Neuronal stem cell (in vitro differentiated cells): ENCODE measurements around the gene SORD.

ENCODE experiments used
- DNase-seq: peaks from one replicate; pipeline ENCODE4 v3.0.0-alpha.2; 2013; ENCODE audit warnings: low spot score
- H2AFZ ChIP-seq: one replicate; pipeline ENCODE4 v1.6.1; 2013; ENCODE audit warnings: mild to moderate bottlenecking, low read length, inconsistent platforms
- H2AK5ac ChIP-seq: 2 replicates; pipeline ENCODE4 v1.6.1; 2013; ENCODE audit warnings: low read depth, mild to moderate bottlenecking, inconsistent platforms, low read length, moderate library complexity, mixed read lengths
- H2BK120ac ChIP-seq: 2 replicates; pipeline ENCODE4 v1.6.1; 2013; ENCODE audit warnings: low read depth, mild to moderate bottlenecking, inconsistent platforms, low read length, moderate library complexity, mixed read lengths
- H2BK12ac ChIP-seq: one replicate; pipeline ENCODE4 v1.6.1; 2013; ENCODE audit warnings: low read length, inconsistent platforms
- H2BK15ac ChIP-seq: 2 replicates; pipeline ENCODE4 v1.6.1; 2013; ENCODE audit warnings: mild to moderate bottlenecking, low read length, inconsistent platforms, mixed read lengths
- H2BK5ac ChIP-seq: one replicate; pipeline ENCODE4 v1.6.1; 2013; ENCODE audit warnings: inconsistent platforms, mild to moderate bottlenecking, low read length, moderate library complexity
- H3K14ac ChIP-seq: one replicate; pipeline ENCODE4 v1.6.1; 2013; ENCODE audit warnings: low read length, inconsistent platforms
- H3K18ac ChIP-seq: 2 replicates; pipeline ENCODE4 v1.6.1; 2013; ENCODE audit warnings: low read length, inconsistent platforms
- H3K23ac ChIP-seq: 2 replicates; pipeline ENCODE4 v1.6.1; 2013; ENCODE audit warnings: low read depth, mild to moderate bottlenecking, mixed read lengths, low read length, inconsistent platforms; ENCODE audit not compliant: poor library complexity
- H3K27ac ChIP-seq: replicated peaks from 3 replicates; pipeline ENCODE4 v1.5.1; 2013; ENCODE audit warnings: low read length, inconsistent platforms
- H3K27me3 ChIP-seq, 3 experiments: 2 replicates each; pipeline ENCODE4 v1.6.1; 2013; ENCODE audit warnings: low read length in 3 of 3, mild to moderate bottlenecking in 2 of 3, inconsistent platforms in 1 of 3, low read depth in 1 of 3, mixed read lengths in 1 of 3, moderate library complexity in 1 of 3; ENCODE audit not compliant: control insufficient read depth in 3 of 3, insufficient read depth in 3 of 3
- H3K36me3 ChIP-seq, 2 donors: replicated peaks in 1 of 2; 2 replicates each; pipeline ENCODE4 v1.6.1; 2013; ENCODE audit warnings: low read length in 2 of 2; ENCODE audit not compliant: control insufficient read depth in 2 of 2, insufficient read depth in 2 of 2
- H3K4ac ChIP-seq: 2 replicates; pipeline ENCODE4 v1.6.1; 2013; ENCODE audit warnings: inconsistent platforms, mild to moderate bottlenecking, low read length, moderate library complexity
- H3K4me1 ChIP-seq, 2 donors: 1 replicate in 1 of 2; 2 replicates in 1 of 2; pipeline ENCODE4 v1.6.1; 2013; ENCODE audit warnings: low read length in 2 of 2, low read depth in 1 of 2; ENCODE audit not compliant: control insufficient read depth in 2 of 2, insufficient read depth in 1 of 2
- H3K4me2 ChIP-seq: one replicate; pipeline ENCODE4 v1.6.1; 2013; ENCODE audit warnings: mild to moderate bottlenecking, low read length, inconsistent platforms; ENCODE audit not compliant: insufficient read depth, poor library complexity, severe bottlenecking
- H3K4me3 ChIP-seq, 2 donors: 2 replicates each; pipeline ENCODE4 v1.5.1; 2013; ENCODE audit warnings: low read length in 2 of 2, mild to moderate bottlenecking in 2 of 2, inconsistent platforms in 1 of 2, moderate library complexity in 1 of 2
- H3K79me1 ChIP-seq: one replicate; pipeline ENCODE4 v1.6.1; 2013; ENCODE audit warnings: low read depth, mild to moderate bottlenecking, inconsistent platforms, low read length, moderate library complexity
- H3K9ac ChIP-seq: one replicate; pipeline ENCODE4 v1.6.1; 2013; ENCODE audit warnings: mild to moderate bottlenecking, low read depth, low read length, inconsistent platforms; ENCODE audit not compliant: poor library complexity
- H3K9me3 ChIP-seq, 2 donors: replicated peaks in 1 of 2; 2 replicates each; pipeline versions ENCODE3 to v1.6.1; 2013; ENCODE audit warnings: low read length in 2 of 2, mild to moderate bottlenecking in 2 of 2, inconsistent platforms in 1 of 2, low read depth in 1 of 2, mixed read lengths in 1 of 2, moderate library complexity in 1 of 2; ENCODE audit not compliant: control insufficient read depth in 2 of 2, insufficient read depth in 1 of 2
- H4K8ac ChIP-seq: one replicate; pipeline ENCODE4 v1.6.1; 2013; ENCODE audit warnings: low read depth, mild to moderate bottlenecking, inconsistent platforms, low read length, moderate library complexity
- H4K91ac ChIP-seq: one replicate; pipeline ENCODE4 v1.6.1; 2013; ENCODE audit warnings: low read length, low read depth, mild to moderate bottlenecking, inconsistent platforms; ENCODE audit not compliant: poor library complexity
- WGBS, 2 donors: extraction: QIAGEN DNeasy Blood & Tissue Kit; methylation state at CpG; one replicate each; pipeline ENCODE4 v1.1.7; 2013; ENCODE audit warnings: missing lambda C conversion rate in 2 of 2, mixed read lengths in 1 of 2; ENCODE audit not compliant: insufficient read length in 2 of 2, insufficient replicate concordance in 1 of 2; ENCODE audit errors: extremely low coverage in 2 of 2; 5-methylcytosine and 5-hydroxymethylcytosine counted together

Gene SORD

DNA sequence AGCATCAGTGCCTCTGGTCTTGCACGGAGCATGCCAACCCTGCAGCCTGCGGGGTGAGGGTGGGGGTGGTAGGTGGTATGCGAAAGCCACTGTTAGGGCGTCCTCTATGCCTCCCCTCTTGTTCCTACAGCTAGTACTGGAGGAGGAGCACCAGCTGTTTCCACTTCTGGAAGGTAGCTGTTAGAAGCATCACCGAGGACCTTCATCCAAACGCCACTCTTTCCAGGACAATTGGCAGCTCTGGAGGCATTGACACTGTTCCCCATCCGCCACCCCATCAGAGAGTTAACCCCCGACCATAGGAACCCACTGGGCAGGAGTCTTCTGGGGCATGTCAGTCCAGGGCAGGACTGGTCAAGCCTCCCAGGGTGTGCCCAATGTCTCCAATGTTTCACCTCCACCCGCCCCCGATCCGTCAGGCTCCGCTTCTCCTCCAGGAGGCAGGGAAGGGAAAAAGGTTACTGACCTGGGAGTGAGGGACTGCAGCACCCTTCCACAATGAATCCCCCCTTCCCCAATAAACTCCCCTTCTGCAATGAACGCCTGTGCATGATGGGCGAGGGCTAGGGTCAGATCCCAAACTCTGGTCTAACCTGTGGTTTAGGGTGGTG is 90.5 kb downstream of the SORD start:
- Histone ChIP-seq H2AFZ (no peak overlapping the region), H4K91ac (no peak overlapping the region), H2BK15ac (peak overlapping the region; percentile 39), H4K8ac (no peak overlapping the region), H2BK120ac (no peak overlapping the region), H3K9ac (no peak overlapping the region), H3K4me2 (peak overlapping the region; percentile 0), H3K27ac (no peak overlapping the region), H3K27me3 (peaks cover 69 to 89% (median 86%) of the 10 kb centered on the region in 3 experiments), H3K36me3 (no peaks in the 10 kb centered on the region), H3K14ac (peak overlapping the region; percentile 63), H3K18ac (no peak overlapping the region), H3K9me3 (peaks cover 0 to 3% of the 10 kb centered on the region in 2 donors), H3K79me1 (no peaks in the 10 kb centered on the region), H3K4me3 (no peak overlapping the region), H2BK5ac (no peak overlapping the region), H3K4me1 (peaks cover 4 to 22% of the 10 kb centered on the region in 2 donors), H2BK12ac (no peak overlapping the region), H3K23ac (peak overlapping the region; percentile 80), H2AK5ac (peak overlapping the region; percentile 81), H3K4ac (no peak overlapping the region)
- WGBS, 2 donors = no CpG with 5 or more reads among the region's 14 CpGs
- no peak for DNase-seq

GRCh38 chr15:45114076-45114750 is 91.2 kb downstream of the SORD start, which contains the start of the genes DUOX2 and DUOXA2:
Gene DUOX2 (minus strand): TSS chr15:45114172. CDS start chr15:45113411, 761 bp downstream.
Gene DUOXA2 (plus strand): TSS chr15:45114326. CDS start chr15:45114606, 280 bp downstream.
- no peak within 1 kb of the TSS for H2BK120ac ChIP-seq
- H3K4me2 ChIP-seq = peak within 1 kb of the TSS; percentile 31
- no peaks in the 10 kb centered on the region for H3K36me3 ChIP-seq
- peaks cover 0 to 3% of the 10 kb centered on the region in 2 donors for H3K9me3 ChIP-seq
- H2BK5ac ChIP-seq = no peak within 1 kb of the TSS
- H3K79me1 ChIP-seq = no peaks in the 10 kb centered on the region
- H3K4me3 ChIP-seq = no peak within 1 kb of the TSS
- peak within 1 kb of the TSS; percentile 75 for H2AFZ ChIP-seq
- no peak within 1 kb of the TSS for H4K91ac ChIP-seq
- H4K8ac ChIP-seq = no peak within 1 kb of the TSS
- H3K4ac ChIP-seq = no peak within 1 kb of the TSS
- H2BK15ac ChIP-seq = peak within 1 kb of the TSS; percentile 39
- peak within 1 kb of the TSS; percentile 85 for H3K18ac ChIP-seq
- H3K23ac ChIP-seq = peak within 1 kb of the TSS; percentile 80
- no peak for DNase-seq
- no CpG with 5 or more reads among the region's 42 CpGs for WGBS, 2 donors
- H2AK5ac ChIP-seq = peak within 1 kb of the TSS; percentile 81
- H3K9ac ChIP-seq = no peak within 1 kb of the TSS
- peaks cover 4 to 22% of the 10 kb centered on the region in 2 donors for H3K4me1 ChIP-seq
- H3K27ac ChIP-seq = no peak within 1 kb of the TSS
- H2BK12ac ChIP-seq = peak within 1 kb of the TSS; percentile 65
- H3K27me3 ChIP-seq = peaks cover 67 to 87% (median 85%) of the 10 kb centered on the region in 3 experiments
- H3K14ac ChIP-seq = peak within 1 kb of the TSS; percentile 76

DNA sequence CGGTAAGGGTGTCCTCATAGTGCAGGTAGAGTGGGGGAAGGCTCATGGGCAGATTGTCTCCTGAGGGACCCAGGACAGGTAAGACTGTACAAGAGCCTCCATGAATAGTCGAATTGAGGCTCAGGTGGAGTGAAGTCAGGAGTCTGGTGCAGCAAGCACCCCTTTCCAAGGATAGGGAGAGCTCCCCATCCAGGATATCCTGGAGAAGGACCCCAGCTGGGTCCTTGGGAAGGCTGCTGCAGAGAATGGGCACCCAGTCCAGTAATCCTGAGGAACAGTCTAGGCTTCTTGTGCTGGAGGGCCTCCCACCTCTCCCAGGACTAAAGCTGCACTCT is 91.7 kb downstream of the SORD start:
- H3K4ac ChIP-seq = no peak overlapping the region
- DNase-seq = no peak
- H3K4me3 ChIP-seq = no peak overlapping the region
- H3K9ac ChIP-seq = no peak overlapping the region
- H2BK5ac ChIP-seq = no peak overlapping the region
- WGBS, 2 donors = no CpG with 5 or more reads among the region's 2 CpGs
- H3K27ac ChIP-seq = no peak overlapping the region
- no peaks in the 10 kb centered on the region for H3K36me3 ChIP-seq
- no peak overlapping the region for H2BK15ac ChIP-seq
- H3K4me1 ChIP-seq = peaks cover 4 to 22% of the 10 kb centered on the region in 2 donors
- no peak overlapping the region for H2BK120ac ChIP-seq
- peak overlapping the region; percentile 72 for H2AFZ ChIP-seq
- H2AK5ac ChIP-seq = no peak overlapping the region
- no peak overlapping the region for H2BK12ac ChIP-seq
- H3K23ac ChIP-seq = peak overlapping the region; percentile 8
- H3K9me3 ChIP-seq = peaks cover 0 to 3% of the 10 kb centered on the region in 2 donors
- no peak overlapping the region for H3K4me2 ChIP-seq
- no peak overlapping the region for H3K14ac ChIP-seq
- no peaks in the 10 kb centered on the region for H3K79me1 ChIP-seq
- no peak overlapping the region for H4K91ac ChIP-seq
- peak overlapping the region; percentile 11 for H3K18ac ChIP-seq
- H3K27me3 ChIP-seq = peaks cover 67 to 85% (median 83%) of the 10 kb centered on the region in 3 experiments
- no peak overlapping the region for H4K8ac ChIP-seq

GRCh38 chr15:45115312-45115820 is 92.4 kb downstream of the SORD start:
- Histone ChIP-seq H3K36me3 (no peaks in the 10 kb centered on the region), H2AFZ (no peak overlapping the region), H3K4me1 (peaks cover 4 to 22% of the 10 kb centered on the region in 2 donors), H2BK120ac (no peak overlapping the region), H3K4me2 (no peak overlapping the region), H3K27me3 (peaks cover 63 to 85% (median 77%) of the 10 kb centered on the region in 3 experiments), H4K8ac (no peak overlapping the region), H3K14ac (no peak overlapping the region), H3K27ac (no peak overlapping the region), H2BK12ac (no peak overlapping the region), H3K23ac (no peak overlapping the region), H2BK15ac (no peak overlapping the region), H3K9ac (no peak overlapping the region), H3K18ac (no peak overlapping the region), H3K4ac (no peak overlapping the region), H3K79me1 (no peaks in the 10 kb centered on the region), H3K4me3 (no peak overlapping the region), H2BK5ac (no peak overlapping the region), H2AK5ac (no peak overlapping the region), H4K91ac (no peak overlapping the region), H3K9me3 (peaks cover 0 to 2% of the 10 kb centered on the region in 2 donors)
- DNase-seq = no peak
- WGBS, 2 donors = no CpG with 5 or more reads among the region's 7 CpGs
